Neutrophil (primary cell): Measurements from ENCODE around the gene XRCC2.

Experiments used
- H3K27ac ChIP-seq: fragments of 200-600 bp; sonication (generic); 2 replicates; pipeline ENCODE4 v1.5.1; 2016; ENCODE audit warnings: mild to moderate bottlenecking, moderate library complexity
- H3K27me3 ChIP-seq: fragments of 200-600 bp; sonication (generic); 2 replicates; pipeline ENCODE4 v1.6.0; 2016; ENCODE audit warnings: mild to moderate bottlenecking
- H3K36me3 ChIP-seq: fragments of 200-600 bp; sonication (generic); 2 replicates; pipeline ENCODE4 v1.5.1; 2017
- H3K4me1 ChIP-seq, 2 experiments: fragments of 200-600 bp in 1 of 2; sonication (generic) in 1 of 2; 1 replicate in 1 of 2; 2 replicates in 1 of 2; pipeline versions ENCODE4 v1.5.1 to v1.6.1; 2013 to 2016; ENCODE audit warnings: low read depth in 1 of 2, low read length in 1 of 2, mild to moderate bottlenecking in 1 of 2, moderate library complexity in 1 of 2; ENCODE audit not compliant: control insufficient read depth in 1 of 2, insufficient read depth in 1 of 2
- H3K4me3 ChIP-seq, 2 experiments: fragments of 200-600 bp in 1 of 2; sonication (generic) in 1 of 2; 1 replicate in 1 of 2; 2 replicates in 1 of 2; pipeline ENCODE4 v1.5.1; 2013 to 2016; ENCODE audit warnings: low read depth in 1 of 2, low read length in 1 of 2, mild to moderate bottlenecking in 1 of 2, moderate library complexity in 1 of 2
- H3K9me3 ChIP-seq: fragments of 200-600 bp; sonication (generic); 2 replicates; pipeline ENCODE4 v1.5.1; 2016
- CTCF ChIP-seq: fragments of 200-600 bp; sonication (generic); IDR thresholded peaks from 2 replicates; pipeline ENCODE4 v1.5.1; 2016; ENCODE audit warnings: antibody characterized with exemption

Gene XRCC2

GRCh38 chr7:152643979-152644559 lies 31.9 kb downstream of the XRCC2 start:
- Histone ChIP-seq H3K36me3 (no peaks in the 10 kb centered on the region), H3K27ac (no peak overlapping the region), H3K4me3 (no peak overlapping the region), H3K4me1 (no peaks in the 10 kb centered on the region), H3K9me3 (no peaks in the 10 kb centered on the region), H3K27me3 (no peaks in the 10 kb centered on the region)
- TF ChIP-seq CTCF = no peak

GRCh38 chr7:152641384-152641783 lies 34.6 kb downstream of the XRCC2 start:
- no peaks in the 10 kb centered on the region for H3K36me3 ChIP-seq
- H3K9me3 ChIP-seq = no peaks in the 10 kb centered on the region
- H3K4me1 ChIP-seq = no peaks in the 10 kb centered on the region
- no peak for TF ChIP-seq CTCF
- no peak overlapping the region for H3K27ac ChIP-seq
- H3K27me3 ChIP-seq = no peaks in the 10 kb centered on the region
- no peak overlapping the region for H3K4me3 ChIP-seq

- no peak for TF ChIP-seq CTCF
- no peak overlapping the region for H3K27ac ChIP-seq
- H3K4me3 ChIP-seq = no peak overlapping the region
- no peaks in the 10 kb centered on the region for H3K36me3 ChIP-seq
- H3K4me1 ChIP-seq = no peaks in the 10 kb centered on the region
- no peaks in the 10 kb centered on the region for H3K27me3 ChIP-seq
- no peaks in the 10 kb centered on the region for H3K9me3 ChIP-seq
Observed at GRCh38 chr7:152640829-152641228, 35.1 kb downstream of the XRCC2 start.

GRCh38 chr7:152637920-152638580 lies 37.9 kb downstream of the XRCC2 start:
- Histone ChIP-seq H3K27ac (no peak overlapping the region), H3K27me3 (no peaks in the 10 kb centered on the region), H3K4me1 (no peaks in the 10 kb centered on the region), H3K36me3 (no peaks in the 10 kb centered on the region), H3K9me3 (no peaks in the 10 kb centered on the region), H3K4me3 (no peak overlapping the region)
- TF ChIP-seq CTCF = no peak

- Histone ChIP-seq H3K36me3 (no peaks in the 10 kb centered on the region), H3K27ac (no peak overlapping the region), H3K27me3 (no peaks in the 10 kb centered on the region), H3K9me3 (no peaks in the 10 kb centered on the region), H3K4me1 (no peaks in the 10 kb centered on the region), H3K4me3 (no peak overlapping the region)
- no peak for TF ChIP-seq CTCF
Observed at GRCh38 chr7:152637161-152637560, 38.8 kb downstream of the XRCC2 start.
